ENCODE measurements around the gene AGAP1.

GRCh38 chr2:235563056-235563910, 69.4 kb downstream of the AGAP1 start:
- TF ChIP-seq CTCF (IDR thresholded peaks at IDR 0.05) = no peak
- no peak for TF ChIP-seq POLR2A (IDR thresholded peaks at IDR 0.05)

Measured in heart left ventricle (tissue), 13 donors.